Colon (tissue), 2 donors: ENCODE data around the gene PRKCA.

ENCODE experiments used
- FAIRE-seq: peaks from 2 replicates; lab custom pipeline; 2012; peaks lifted over from hg19 to GRCh38; lab: Jason Lieb, UNC
- donor health status: control.
- donor health status: control.

The PRKCA gene

GRCh38 chr17:66625311-66625767, 322.9 kb downstream of the PRKCA start:
- no peak for FAIRE-seq

DNA sequence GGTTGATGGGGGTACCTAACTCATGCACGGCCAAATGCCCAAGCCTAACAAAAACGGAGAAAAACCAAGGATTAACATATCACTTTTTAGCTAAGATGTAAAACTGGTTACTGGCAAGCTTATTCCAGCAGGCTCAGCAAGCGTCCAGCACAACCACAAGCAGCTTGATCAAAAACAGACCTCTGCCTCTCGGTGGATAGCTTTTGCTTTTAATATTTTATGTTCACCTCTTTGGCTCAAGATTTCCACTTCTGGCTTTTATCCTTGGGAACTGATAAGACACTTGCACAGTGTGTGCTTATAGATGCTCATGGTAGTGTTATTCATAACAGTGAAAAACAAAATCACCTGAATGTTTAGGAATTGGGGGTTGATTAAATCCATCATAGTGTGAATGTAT, 325.6 kb downstream of the PRKCA start:
- FAIRE-seq = no peak

DNA sequence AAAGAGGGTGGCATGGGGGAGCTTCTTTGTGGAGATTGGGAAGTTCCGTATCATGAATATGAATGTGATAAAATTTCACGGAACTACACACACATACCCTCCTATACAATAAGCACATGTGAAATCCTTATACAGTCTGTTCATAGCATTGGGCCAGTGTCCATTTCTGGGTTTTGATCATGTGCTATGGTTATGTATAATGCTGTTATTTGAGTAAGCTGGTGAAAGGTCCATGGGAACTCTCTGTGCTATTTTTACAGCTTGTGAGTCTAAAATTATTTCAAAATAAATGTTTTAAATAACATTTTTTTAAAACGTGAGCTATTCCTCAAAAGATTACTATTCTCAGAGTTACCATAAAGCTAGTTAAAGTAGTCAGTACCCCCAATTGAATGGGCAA, 327.3 kb downstream of the PRKCA start:
- no peak for FAIRE-seq

- FAIRE-seq = no peak
These were observed 328.0 kb downstream of the PRKCA start for GRCh38 chr17:66630379-66630778.

DNA sequence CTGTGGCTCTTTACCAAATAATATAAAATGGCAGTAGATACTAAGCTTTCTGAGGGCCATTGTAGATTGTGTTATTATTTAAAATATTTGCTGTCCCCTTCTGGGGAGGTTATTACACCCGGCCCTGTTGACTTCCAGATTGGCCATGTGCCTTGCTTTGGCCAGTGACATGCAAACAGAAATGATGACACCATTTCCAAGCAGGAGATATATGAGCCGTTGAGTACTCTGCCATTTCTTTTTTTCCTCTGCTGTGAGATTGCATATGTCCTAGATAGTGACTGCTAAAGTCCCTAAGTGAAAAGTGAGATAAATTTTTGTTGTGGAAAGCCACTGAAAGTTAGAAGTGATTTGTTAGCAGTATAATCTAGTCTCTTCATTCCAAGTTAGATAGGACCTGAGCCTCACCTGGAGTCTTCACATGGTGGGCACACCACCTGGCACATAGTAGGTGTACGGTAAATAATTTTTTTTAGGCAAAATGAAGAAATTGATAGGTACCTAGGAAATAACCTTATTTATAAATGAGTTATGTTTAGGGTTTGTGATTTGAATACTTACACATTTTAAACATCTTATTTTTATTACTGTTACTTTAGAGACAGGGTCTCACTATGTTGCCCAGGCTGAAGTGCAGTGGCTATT, 328.5 kb downstream of the PRKCA start:
- no peak for FAIRE-seq

- no peak for FAIRE-seq
These were observed 330.3 kb downstream of the PRKCA start for GRCh38 chr17:66632731-66633130.

GRCh38 chr17:66633317-66633965, 331.0 kb downstream of the PRKCA start:
- FAIRE-seq = no peak

DNA sequence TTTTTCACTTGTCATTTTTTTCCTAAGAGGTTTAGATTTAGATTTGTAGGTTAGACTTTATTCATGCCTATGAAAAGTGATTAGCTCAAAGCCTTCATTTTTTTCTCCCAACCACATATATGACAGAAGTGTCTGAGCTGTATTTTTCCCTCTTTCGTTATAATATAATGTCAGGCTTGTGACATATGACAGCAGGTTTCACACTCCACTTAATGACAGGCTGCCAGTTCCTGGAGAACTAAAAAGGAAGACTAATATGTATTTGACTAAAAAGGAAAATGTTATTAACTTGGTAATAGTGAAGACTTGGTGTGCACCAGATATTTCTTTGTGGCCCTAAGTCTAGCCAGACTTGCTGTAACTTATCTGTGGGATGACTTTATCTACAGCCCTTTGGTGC, 331.8 kb downstream of the PRKCA start:
- FAIRE-seq = no peak

GRCh38 chr17:66635386-66636045, 333.1 kb downstream of the PRKCA start:
- no peak for FAIRE-seq

GRCh38 chr17:66636111-66636510, 333.7 kb downstream of the PRKCA start:
- FAIRE-seq = no peak

DNA sequence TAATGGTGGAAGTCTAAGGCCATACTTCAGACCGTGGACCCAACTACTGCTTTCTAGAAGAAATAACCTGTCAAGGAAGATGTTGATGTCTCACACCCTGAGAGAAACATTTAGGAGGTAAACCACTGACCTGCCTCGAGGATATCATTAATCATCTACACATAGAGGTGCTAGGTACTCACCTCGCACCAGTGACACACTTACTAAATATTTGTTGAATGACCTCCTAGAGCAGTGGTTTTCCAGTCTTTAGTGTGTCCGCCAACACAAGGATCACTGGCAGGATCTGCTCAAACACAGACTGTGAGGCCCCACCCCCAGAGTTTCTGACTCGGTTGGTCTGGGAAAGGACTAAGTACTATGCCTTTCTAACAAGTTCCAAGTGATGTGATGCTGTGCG, 335.1 kb downstream of the PRKCA start:
- no peak for FAIRE-seq

DNA sequence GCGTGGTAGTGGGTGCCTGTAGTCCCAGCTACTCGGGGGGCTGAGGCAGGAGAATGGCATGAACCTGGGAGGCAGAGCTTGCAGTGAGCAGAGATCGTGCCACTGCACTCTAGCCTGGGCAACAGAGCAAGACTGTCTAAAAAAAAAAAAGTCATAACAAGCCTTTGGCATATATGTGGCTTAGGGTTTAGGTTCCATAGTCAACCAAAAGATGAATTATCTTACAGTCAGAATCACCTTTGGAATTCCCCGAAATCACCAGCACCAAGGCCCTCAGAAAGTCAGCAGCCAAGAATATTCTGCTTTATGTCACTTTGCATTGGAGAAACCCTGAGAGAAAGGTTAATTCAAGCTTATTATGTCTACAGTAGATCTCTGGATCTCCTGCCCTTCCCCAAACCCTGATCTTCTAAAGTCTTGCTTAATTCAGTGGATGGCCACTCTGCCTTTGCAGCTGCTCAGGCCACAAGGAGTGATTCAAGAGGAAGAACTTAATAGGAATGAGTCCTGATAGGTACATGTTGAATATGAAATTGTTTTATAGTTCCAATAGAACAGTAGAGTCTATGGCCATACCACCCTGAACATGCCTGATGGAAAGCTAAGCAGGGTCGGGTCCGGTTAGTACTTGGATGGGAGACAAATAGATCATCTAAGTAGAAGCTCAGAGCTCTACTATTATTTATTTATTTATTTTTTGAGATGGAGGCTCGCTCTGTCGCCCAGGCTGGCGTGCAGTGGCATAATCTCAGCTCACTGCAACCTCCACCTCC, 336.5 kb downstream of the PRKCA start:
- FAIRE-seq = no peak

DNA sequence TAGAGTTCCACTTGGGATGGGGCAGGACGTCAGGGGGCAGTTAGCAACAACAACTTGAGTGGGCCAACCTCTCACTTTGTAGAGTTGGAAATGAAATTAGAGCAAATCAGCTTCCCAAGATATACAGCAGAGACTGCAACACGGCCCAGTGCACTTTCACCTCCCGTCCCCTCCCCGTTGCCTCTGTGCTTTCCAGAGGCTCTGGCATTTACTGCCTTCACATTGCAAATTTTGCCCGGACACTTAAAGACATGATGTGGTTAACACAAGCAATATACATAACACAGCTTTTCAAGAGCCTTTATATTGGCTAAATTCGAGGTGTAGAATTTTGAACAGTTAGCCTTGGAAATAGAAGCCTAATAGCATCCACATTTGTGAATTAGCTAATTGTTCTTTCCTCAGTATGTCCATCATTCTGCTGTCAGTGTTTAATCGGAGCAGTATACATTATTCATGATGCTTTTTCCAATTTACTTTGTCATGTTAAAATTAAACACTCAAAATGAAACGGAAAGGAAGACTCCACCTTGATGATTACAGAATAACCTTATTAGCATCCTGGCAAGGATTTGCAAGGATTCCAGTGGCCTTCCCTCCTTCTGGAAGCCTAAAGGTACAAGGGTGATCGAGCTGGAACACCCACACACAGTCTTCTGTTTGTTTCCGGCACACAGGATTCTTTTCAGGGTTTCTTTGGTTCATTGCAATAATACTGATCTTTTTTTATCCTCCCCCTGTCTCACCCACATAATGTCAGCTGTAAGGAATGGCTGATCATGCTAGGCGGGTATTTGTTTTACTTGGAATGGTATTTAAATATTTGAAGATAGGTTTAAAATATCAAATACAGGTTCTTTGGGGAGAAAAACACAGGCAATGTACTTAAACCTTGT, 341.6 kb downstream of the PRKCA start:
- FAIRE-seq = no peak

DNA sequence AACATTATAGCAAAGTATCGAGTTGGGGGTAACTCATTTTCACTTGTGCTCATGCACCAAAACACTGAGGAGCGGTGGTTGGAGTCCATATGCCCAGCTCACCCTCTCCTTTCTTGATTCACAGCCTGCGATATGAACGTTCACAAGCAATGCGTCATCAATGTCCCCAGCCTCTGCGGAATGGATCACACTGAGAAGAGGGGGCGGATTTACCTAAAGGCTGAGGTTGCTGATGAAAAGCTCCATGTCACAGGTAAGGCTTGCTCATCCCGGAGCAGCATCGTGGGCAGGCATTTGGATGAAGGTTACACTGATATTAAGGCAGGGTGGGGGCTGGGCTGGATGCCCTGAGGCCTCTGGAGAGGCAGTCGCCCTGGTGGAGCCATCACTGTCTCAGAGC, 342.8 kb downstream of the PRKCA start:
- no peak for FAIRE-seq

GRCh38 chr17:66647391-66647983, 345.1 kb downstream of the PRKCA start:
- no peak for FAIRE-seq

DNA sequence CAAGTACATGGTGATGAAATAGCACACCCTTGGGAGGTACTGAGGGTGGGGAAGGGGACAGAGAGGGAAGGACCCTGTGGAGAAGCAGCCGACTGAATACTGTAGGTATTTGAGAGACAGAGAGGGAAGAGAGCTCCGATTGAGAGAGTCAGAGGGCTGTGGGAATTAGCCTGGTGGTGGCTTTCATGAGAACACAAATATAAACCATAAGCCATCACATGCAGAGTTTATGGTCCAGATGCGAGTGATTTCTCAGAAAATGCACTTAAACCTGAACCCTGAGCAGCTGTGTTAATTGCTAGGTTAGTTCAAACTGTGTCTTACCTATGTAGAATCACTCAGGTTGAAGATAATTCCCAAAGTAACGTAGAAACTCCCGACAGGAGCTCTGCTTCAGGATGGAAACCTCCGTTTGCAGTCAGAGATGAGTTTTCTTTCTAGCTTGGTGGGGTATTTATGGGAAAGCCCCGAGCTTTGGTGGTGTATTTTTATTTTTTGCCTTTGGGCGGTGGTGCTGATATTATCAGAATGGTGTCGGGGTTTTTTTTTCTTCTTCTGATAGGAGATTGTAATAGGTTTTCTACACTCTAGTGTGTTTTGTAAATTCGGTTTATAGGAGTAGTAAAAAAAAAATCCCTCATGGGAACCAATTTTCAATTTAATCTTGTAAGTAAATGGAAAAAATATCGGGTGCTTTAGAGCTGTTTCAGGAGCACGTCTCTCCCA, 347.6 kb downstream of the PRKCA start:
- no peak for FAIRE-seq

DNA sequence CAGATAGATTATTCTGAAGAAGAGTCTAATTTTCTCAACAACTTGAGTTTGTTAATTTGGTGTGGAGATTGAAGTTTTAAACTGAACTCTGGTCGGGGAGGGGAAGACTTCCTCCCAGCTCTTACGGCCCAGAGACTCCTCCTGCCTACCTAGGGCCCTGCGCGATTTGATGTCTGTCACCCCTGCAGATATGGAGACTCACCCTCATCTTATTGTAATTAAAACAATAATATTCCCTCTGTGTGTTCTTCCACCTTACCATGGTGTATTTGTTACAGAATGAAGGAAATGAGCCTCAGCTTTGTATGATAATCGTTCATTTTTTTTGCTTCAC, 348.1 kb downstream of the PRKCA start:
- no peak for FAIRE-seq

- no peak for FAIRE-seq
These were observed 350.6 kb downstream of the PRKCA start for GRCh38 chr17:66652840-66653507.

GRCh38 chr17:66654106-66654740, 351.8 kb downstream of the PRKCA start:
- FAIRE-seq = no peak

- FAIRE-seq = no peak
These were observed 352.4 kb downstream of the PRKCA start for GRCh38 chr17:66654764-66655163.
